ENCODE results near the gene FKBP14.
A peak's percentile ranks its signal among the peaks of the same experiment; 100 is the strongest.

Gene FKBP14

GRCh38 chr7:30020535-30020934 is 6.0 kb downstream of the FKBP14 start:
- ChIA-PET POLR2A (no interaction called here), CTCF (no interaction called here)
- DNase-seq (ENCODE audit: extremely low spot score): no peak
- no peak for TF ChIP-seq TARDBP (IDR thresholded peaks at IDR 0.05)

- ChIA-PET CTCF (no interaction called here), POLR2A (no interaction called here)
- no peak for TF ChIP-seq FOXK2 (IDR thresholded peaks at IDR 0.05)
- no peak for DNase-seq (ENCODE audit: extremely low spot score)
Measured at GRCh38 chr7:30019960-30020359, 6.5 kb downstream of the FKBP14 start.

- CTCF ChIA-PET: no interaction called here
Measured at GRCh38 chr7:30019387-30019786, 7.1 kb downstream of the FKBP14 start.

GRCh38 chr7:30018451-30018850 is 8.1 kb downstream of the FKBP14 start:
- TF ChIP-seq ELF4 (IDR thresholded peaks at IDR 0.05) (no peak), ARNT (IDR thresholded peaks at IDR 0.05) (no peak), BHLHE40 (IDR thresholded peaks at IDR 0.05; ENCODE audit: borderline replicate concordance) (no peak), L3MBTL2 (conservative IDR thresholded peaks at IDR 0.05) (no peak), HDGF (IDR thresholded peaks at IDR 0.05; ENCODE audit: borderline replicate concordance) (no peak)
- DNase-seq (ENCODE audit: extremely low spot score): no peak
- ChIA-PET POLR2A (no interaction called here), CTCF (no interaction called here)

More at GRCh38 chr7:30019387-30019786, 7.1 kb downstream of the FKBP14 start:
- no peak for DNase-seq (ENCODE audit: extremely low spot score)
- TF ChIP-seq ZNF384 (IDR thresholded peaks at IDR 0.05): no peak
- no peak for TF ChIP-seq BHLHE40 (IDR thresholded peaks at IDR 0.05; ENCODE audit: borderline replicate concordance)
- TF ChIP-seq SP1 (IDR thresholded peaks at IDR 0.05): no peak
- TF ChIP-seq LEF1 (IDR thresholded peaks at IDR 0.05; ENCODE audit: borderline replicate concordance): no peak
- TF ChIP-seq NFRKB (IDR thresholded peaks at IDR 0.05): no peak
- TF ChIP-seq FOXM1 (IDR thresholded peaks at IDR 0.05; ENCODE audit: borderline replicate concordance): no peak
- no peak for TF ChIP-seq ARNT (IDR thresholded peaks at IDR 0.05)
- TF ChIP-seq ELF4 (IDR thresholded peaks at IDR 0.05): no peak
- no peak for TF ChIP-seq TARDBP (IDR thresholded peaks at IDR 0.05)
- no peak for TF ChIP-seq PKNOX1 (IDR thresholded peaks at IDR 0.05)
- no peak for TF ChIP-seq L3MBTL2 (conservative IDR thresholded peaks at IDR 0.05)
- TF ChIP-seq HDGF (IDR thresholded peaks at IDR 0.05; ENCODE audit: borderline replicate concordance): no peak
- TF ChIP-seq FOXK2 (IDR thresholded peaks at IDR 0.05): no peak
- no peak for TF ChIP-seq FOXA1 (IDR thresholded peaks at IDR 0.05)
- no peak for TF ChIP-seq CTBP1 (IDR thresholded peaks at IDR 0.05; ENCODE audit: borderline replicate concordance)
- TF ChIP-seq SUZ12 (IDR thresholded peaks at IDR 0.05): no peak
- POLR2A ChIA-PET: no interaction called here

- POLR2A ChIA-PET: no interaction called here
- DNase-seq (ENCODE audit: extremely low spot score): no peak
- CTCF ChIA-PET: no interaction called here
- no peak for TF ChIP-seq FOXM1 (IDR thresholded peaks at IDR 0.05; ENCODE audit: borderline replicate concordance)
Measured at GRCh38 chr7:30012757-30013156, 13.7 kb downstream of the FKBP14 start.

- no peak for DNase-seq (ENCODE audit: extremely low spot score)
- TF ChIP-seq PKNOX1 (IDR thresholded peaks at IDR 0.05) (0 out of 2 replicates have a peak, but pooled peaks have one; percentile 21), NFRKB (IDR thresholded peaks at IDR 0.05) (no peak)
- CTCF ChIA-PET: no interaction called here
- POLR2A ChIA-PET: no interaction called here
Measured at GRCh38 chr7:30010021-30010420, 16.5 kb downstream of the FKBP14 start.

GRCh38 chr7:30005464-30005863 is 21.0 kb downstream of the FKBP14 start:
- ChIA-PET POLR2A (interaction anchor here (0.6 to 1.2 kb wide), 2 partner anchors 16 to 18 kb away, joined by 3 to 4 read pairs; partner anchors contain the start of gene SCRN1), CTCF (interaction anchor here (0.6 to 1.0 kb wide), 2 partner anchors 14 to 17 kb away, joined by 3 to 6 read pairs; no protein-coding TSS in a partner anchor)
- no peak for TF ChIP-seq FOXA1 (IDR thresholded peaks at IDR 0.05)
- peak; percentile 58 for TF ChIP-seq PKNOX1 (IDR thresholded peaks at IDR 0.05)
- DNase-seq (ENCODE audit: extremely low spot score): no peak

- POLR2A ChIA-PET: no interaction called here
- DNase-seq (ENCODE audit: extremely low spot score): no peak
- TF ChIP-seq BHLHE40 (IDR thresholded peaks at IDR 0.05; ENCODE audit: borderline replicate concordance): no peak
- no peak for TF ChIP-seq NFRKB (IDR thresholded peaks at IDR 0.05)
- TF ChIP-seq LEF1 (IDR thresholded peaks at IDR 0.05; ENCODE audit: borderline replicate concordance): no peak
- TF ChIP-seq ARNT (IDR thresholded peaks at IDR 0.05): no peak
- no peak for TF ChIP-seq HDGF (IDR thresholded peaks at IDR 0.05; ENCODE audit: borderline replicate concordance)
- TF ChIP-seq SP1 (IDR thresholded peaks at IDR 0.05): no peak
- no peak for TF ChIP-seq CTBP1 (IDR thresholded peaks at IDR 0.05; ENCODE audit: borderline replicate concordance)
- no peak for TF ChIP-seq PKNOX1 (IDR thresholded peaks at IDR 0.05)
- no peak for TF ChIP-seq ELF4 (IDR thresholded peaks at IDR 0.05)
- no peak for TF ChIP-seq FOXK2 (IDR thresholded peaks at IDR 0.05)
- TF ChIP-seq FOXM1 (IDR thresholded peaks at IDR 0.05; ENCODE audit: borderline replicate concordance): no peak
- no peak for TF ChIP-seq L3MBTL2 (conservative IDR thresholded peaks at IDR 0.05)
- TF ChIP-seq SUZ12 (IDR thresholded peaks at IDR 0.05): no peak
- TF ChIP-seq ZNF384 (IDR thresholded peaks at IDR 0.05): no peak
- TF ChIP-seq TARDBP (IDR thresholded peaks at IDR 0.05): no peak
- no peak for TF ChIP-seq FOXA1 (IDR thresholded peaks at IDR 0.05)
- CTCF ChIA-PET: interaction anchor here (0.6 kb wide), 1 partner anchor 1043 kb away, joined by 7 read pairs; no protein-coding TSS in a partner anchor
Measured at GRCh38 chr7:30003098-30003497, 23.4 kb downstream of the FKBP14 start.

Measured in HEK293T (cell line).